ENCODE measurements around the gene WDR83.
A peak's percentile ranks its signal among the peaks of the same experiment; 100 is the strongest.

The WDR83 gene

GRCh38 chr19:12656899-12657571 is 9.6 kb upstream of the WDR83 start:
- H3K9ac ChIP-seq (ENCODE audit: low read depth, low read length) = no peak overlapping the region
- no peaks in the 10 kb centered on the region for H3K4me1 ChIP-seq (ENCODE audit: control insufficient read depth, insufficient read depth, low read length)
- H3K4me3 ChIP-seq (ENCODE audit: low read depth, low read length) = no peak overlapping the region
- no peaks in the 10 kb centered on the region for H3K9me3 ChIP-seq (ENCODE audit: control insufficient read depth, insufficient read depth, low read length)
- peaks cover 34% of the 10 kb centered on the region for H3K36me3 ChIP-seq (ENCODE audit: control insufficient read depth, insufficient read depth, low read length)
- no peaks in the 10 kb centered on the region for H3K27me3 ChIP-seq (ENCODE audit: control insufficient read depth, insufficient read depth, low read length)
- no peak overlapping the region for H3K27ac ChIP-seq (ENCODE audit: low read depth, low read length)

- no peaks in the 10 kb centered on the region for H3K4me1 ChIP-seq (ENCODE audit: control insufficient read depth, insufficient read depth, low read length)
- no peak overlapping the region for H3K27ac ChIP-seq (ENCODE audit: low read depth, low read length)
- H3K4me3 ChIP-seq (ENCODE audit: low read depth, low read length) = no peak overlapping the region
- peaks cover 35% of the 10 kb centered on the region for H3K36me3 ChIP-seq (ENCODE audit: control insufficient read depth, insufficient read depth, low read length)
- no peaks in the 10 kb centered on the region for H3K9me3 ChIP-seq (ENCODE audit: control insufficient read depth, insufficient read depth, low read length)
- no peaks in the 10 kb centered on the region for H3K27me3 ChIP-seq (ENCODE audit: control insufficient read depth, insufficient read depth, low read length)
- H3K9ac ChIP-seq (ENCODE audit: low read depth, low read length) = no peak overlapping the region
These were observed 8.6 kb upstream of the WDR83 start for GRCh38 chr19:12657966-12658365.

GRCh38 chr19:12660980-12661379 is 5.6 kb upstream of the WDR83 start:
- Histone ChIP-seq H3K4me1 (ENCODE audit: control insufficient read depth, insufficient read depth, low read length) (no peaks in the 10 kb centered on the region), H3K27ac (ENCODE audit: low read depth, low read length) (no peak overlapping the region), H3K9me3 (ENCODE audit: control insufficient read depth, insufficient read depth, low read length) (no peaks in the 10 kb centered on the region), H3K27me3 (ENCODE audit: control insufficient read depth, insufficient read depth, low read length) (no peaks in the 10 kb centered on the region), H3K36me3 (ENCODE audit: control insufficient read depth, insufficient read depth, low read length) (peaks cover 38% of the 10 kb centered on the region), H3K4me3 (ENCODE audit: low read depth, low read length) (no peak overlapping the region), H3K9ac (ENCODE audit: low read depth, low read length) (no peak overlapping the region)

GRCh38 chr19:12664406-12665280 is 2.0 kb upstream of the WDR83 start:
- Histone ChIP-seq H3K9ac (ENCODE audit: low read depth, low read length) (no peak overlapping the region), H3K4me3 (ENCODE audit: low read depth, low read length) (no peak overlapping the region), H3K27me3 (ENCODE audit: control insufficient read depth, insufficient read depth, low read length) (no peaks in the 10 kb centered on the region), H3K9me3 (ENCODE audit: control insufficient read depth, insufficient read depth, low read length) (no peaks in the 10 kb centered on the region), H3K27ac (ENCODE audit: low read depth, low read length) (no peak overlapping the region), H3K4me1 (ENCODE audit: control insufficient read depth, insufficient read depth, low read length) (peaks cover 4% of the 10 kb centered on the region), H3K36me3 (ENCODE audit: control insufficient read depth, insufficient read depth, low read length) (peaks cover 31% of the 10 kb centered on the region)

- H3K27ac ChIP-seq (ENCODE audit: low read depth, low read length) = no peak overlapping the region
- H3K9me3 ChIP-seq (ENCODE audit: control insufficient read depth, insufficient read depth, low read length) = no peaks in the 10 kb centered on the region
- H3K27me3 ChIP-seq (ENCODE audit: control insufficient read depth, insufficient read depth, low read length) = no peaks in the 10 kb centered on the region
- H3K36me3 ChIP-seq (ENCODE audit: control insufficient read depth, insufficient read depth, low read length) = peaks cover 27% of the 10 kb centered on the region
- H3K4me1 ChIP-seq (ENCODE audit: control insufficient read depth, insufficient read depth, low read length) = peaks cover 5% of the 10 kb centered on the region
- H3K9ac ChIP-seq (ENCODE audit: low read depth, low read length) = no peak overlapping the region
- H3K4me3 ChIP-seq (ENCODE audit: low read depth, low read length) = no peak overlapping the region
These were observed 1.4 kb upstream of the WDR83 start for GRCh38 chr19:12665281-12665573.

GRCh38 chr19:12665671-12666264 is 839 bp upstream of the WDR83 start:
- Histone ChIP-seq H3K4me3 (ENCODE audit: low read depth, low read length) (peak overlapping the region; percentile 94), H3K36me3 (ENCODE audit: control insufficient read depth, insufficient read depth, low read length) (peaks cover 27% of the 10 kb centered on the region), H3K9me3 (ENCODE audit: control insufficient read depth, insufficient read depth, low read length) (no peaks in the 10 kb centered on the region), H3K9ac (ENCODE audit: low read depth, low read length) (peak overlapping the region; percentile 45; the same call in 1 of the 2 replicates), H3K27me3 (ENCODE audit: control insufficient read depth, insufficient read depth, low read length) (no peaks in the 10 kb centered on the region), H3K27ac (ENCODE audit: low read depth, low read length) (no peak overlapping the region), H3K4me1 (ENCODE audit: control insufficient read depth, insufficient read depth, low read length) (peaks cover 9% of the 10 kb centered on the region)

GRCh38 chr19:12667731-12668302 is 1.2 kb downstream of the WDR83 start:
- Histone ChIP-seq H3K9ac (ENCODE audit: low read depth, low read length) (no peak overlapping the region), H3K27me3 (ENCODE audit: control insufficient read depth, insufficient read depth, low read length) (no peaks in the 10 kb centered on the region), H3K9me3 (ENCODE audit: control insufficient read depth, insufficient read depth, low read length) (no peaks in the 10 kb centered on the region), H3K4me3 (ENCODE audit: low read depth, low read length) (peak overlapping the region; percentile 94; the same call in 1 of the 2 replicates), H3K36me3 (ENCODE audit: control insufficient read depth, insufficient read depth, low read length) (peaks cover 25% of the 10 kb centered on the region), H3K4me1 (ENCODE audit: control insufficient read depth, insufficient read depth, low read length) (peaks cover 9% of the 10 kb centered on the region), H3K27ac (ENCODE audit: low read depth, low read length) (no peak overlapping the region)

GRCh38 chr19:12668346-12668745 is 1.7 kb downstream of the WDR83 start:
- Histone ChIP-seq H3K27me3 (ENCODE audit: control insufficient read depth, insufficient read depth, low read length) (no peaks in the 10 kb centered on the region), H3K4me1 (ENCODE audit: control insufficient read depth, insufficient read depth, low read length) (peaks cover 9% of the 10 kb centered on the region), H3K27ac (ENCODE audit: low read depth, low read length) (no peak overlapping the region), H3K9me3 (ENCODE audit: control insufficient read depth, insufficient read depth, low read length) (no peaks in the 10 kb centered on the region), H3K4me3 (ENCODE audit: low read depth, low read length) (peak overlapping the region; percentile 97), H3K36me3 (ENCODE audit: control insufficient read depth, insufficient read depth, low read length) (peaks cover 25% of the 10 kb centered on the region), H3K9ac (ENCODE audit: low read depth, low read length) (no peak overlapping the region)

GRCh38 chr19:12668932-12669269 is 2.3 kb downstream of the WDR83 start:
- Histone ChIP-seq H3K9ac (ENCODE audit: low read depth, low read length) (peak overlapping the region; percentile 87), H3K27ac (ENCODE audit: low read depth, low read length) (peak overlapping the region; percentile 95), H3K4me1 (ENCODE audit: control insufficient read depth, insufficient read depth, low read length) (peaks cover 9% of the 10 kb centered on the region), H3K9me3 (ENCODE audit: control insufficient read depth, insufficient read depth, low read length) (no peaks in the 10 kb centered on the region), H3K36me3 (ENCODE audit: control insufficient read depth, insufficient read depth, low read length) (peaks cover 24% of the 10 kb centered on the region), H3K27me3 (ENCODE audit: control insufficient read depth, insufficient read depth, low read length) (no peaks in the 10 kb centered on the region), H3K4me3 (ENCODE audit: low read depth, low read length) (peak overlapping the region; percentile 97)

- H3K27me3 ChIP-seq (ENCODE audit: control insufficient read depth, insufficient read depth, low read length) = no peaks in the 10 kb centered on the region
- H3K9ac ChIP-seq (ENCODE audit: low read depth, low read length) = peak overlapping the region; percentile 87
- peak overlapping the region; percentile 97 for H3K4me3 ChIP-seq (ENCODE audit: low read depth, low read length)
- H3K9me3 ChIP-seq (ENCODE audit: control insufficient read depth, insufficient read depth, low read length) = no peaks in the 10 kb centered on the region
- peak overlapping the region; percentile 95 for H3K27ac ChIP-seq (ENCODE audit: low read depth, low read length)
- H3K4me1 ChIP-seq (ENCODE audit: control insufficient read depth, insufficient read depth, low read length) = peaks cover 9% of the 10 kb centered on the region
- H3K36me3 ChIP-seq (ENCODE audit: control insufficient read depth, insufficient read depth, low read length) = peaks cover 29% of the 10 kb centered on the region
These were observed 2.9 kb downstream of the WDR83 start for GRCh38 chr19:12669270-12670158.
